Psoas muscle (tissue), 8 donors: ENCODE data around the gene TTC9. TPM values are rescaled to one million over a fixed set of nuclear protein-coding genes. Genes with fewer than 3 reads are reported as not detected.

ENCODE experiments used
- ATAC-seq, 4 donors: fragments of 200-7000 bp; cut with Tn5 transposase; one replicate each; pipeline ENCODE4 v1.9.1; 2020; ENCODE audit warnings: moderate library complexity in 3 of 4, mild to moderate bottlenecking in 2 of 4
- DNase-seq, 2 donors: peaks; one replicate each; pipeline ENCODE4 v3.0.0-alpha.2; 2020
- H3K27ac ChIP-seq: fragments of 200-600 bp; one replicate; pipeline ENCODE4 v1.8.0; 2022
- H3K27me3 ChIP-seq, 3 donors: fragments of 200-600 bp in 1 of 3; one replicate each; pipeline versions ENCODE4 v1.6.1 to v1.8.0; 2013 to 2022; ENCODE audit warnings: low read length in 2 of 3, mild to moderate bottlenecking in 2 of 3, moderate library complexity in 1 of 3; ENCODE audit not compliant: insufficient read depth in 3 of 3
- H3K36me3 ChIP-seq, 2 donors: fragments of 200-600 bp in 1 of 2; one replicate each; pipeline versions ENCODE4 v1.6.1 to v1.8.0; 2013 to 2022; ENCODE audit warnings: low read depth in 1 of 2, mild to moderate bottlenecking in 1 of 2, moderate library complexity in 1 of 2; ENCODE audit not compliant: insufficient read depth in 1 of 2
- H3K4me1 ChIP-seq: fragments of 200-600 bp; one replicate; pipeline ENCODE4 v1.8.0; 2022
- H3K4me3 ChIP-seq: fragments of 200-600 bp; one replicate; pipeline ENCODE4 v1.8.0; 2022; ENCODE audit warnings: mild to moderate bottlenecking
- H3K9me3 ChIP-seq: fragments of 200-600 bp; one replicate; pipeline ENCODE4 v1.8.0; 2022
- WGBS, 3 donors: extraction: QIAGEN DNeasy Blood & Tissue Kit; methylation state at CpG; one replicate each; pipeline versions ENCODE4 v1.1.6 to v1.1.7; 2013; 5-methylcytosine and 5-hydroxymethylcytosine counted together
- intact Hi-C, 2 donors: fragments of 100-400 bp; cut with DNase I; formaldehyde crosslinking; loops; one replicate each; pipeline versions ENCODE4 v1.11.0 to v1.14.2; 2022
- polyA plus RNA-seq, 3 donors: library from polyadenylated mRNA; stranded (reverse); fragments of 200-250 nt; gene quantifications; one replicate each; pipeline ENCODE4 v1.2.3, GENCODE V29; 2013
- total RNA-seq, 4 donors: library from RNA; stranded (reverse); fragmentation: NEBNext Ultra II Directional in 2 of 4; extraction: Animal tissue kit (Norgen Biotek cat#: 25700) in 2 of 4; gene quantifications; one replicate each; pipeline versions ENCODE4 v1.2.1 to v1.2.4, GENCODE V29; 2021 to 2023
- TF ChIP-seq, protein P1 (sequence below): fragments of 200-600 bp; IDR thresholded peaks from one replicate; pipeline ENCODE4 v1.8.0; 2022; ENCODE audit warnings: antibody characterized with exemption
- donor health status: healthy with polysubstance abuse.
- donor health status: DM: no; HTN: no; CAD: no; lungs with moderate emphysema.
- donor health status: Bipolar disorder and iron deficiency.
- donor health status: healthy.
- donor health status: DM: yes; HTN: yes; CAD: no.
- donor health status: DM: no; HTN: no; CAD: no.
- donor health status: DM: no; HTN: no; CAD: no.
- donor health status: DM: yes; HTN: yes; CAD: no.

The TTC9 gene
- total and polyA plus RNA-seq, 7 donors: 2.5 to 15.1 (median 5.4) TPM

DNA sequence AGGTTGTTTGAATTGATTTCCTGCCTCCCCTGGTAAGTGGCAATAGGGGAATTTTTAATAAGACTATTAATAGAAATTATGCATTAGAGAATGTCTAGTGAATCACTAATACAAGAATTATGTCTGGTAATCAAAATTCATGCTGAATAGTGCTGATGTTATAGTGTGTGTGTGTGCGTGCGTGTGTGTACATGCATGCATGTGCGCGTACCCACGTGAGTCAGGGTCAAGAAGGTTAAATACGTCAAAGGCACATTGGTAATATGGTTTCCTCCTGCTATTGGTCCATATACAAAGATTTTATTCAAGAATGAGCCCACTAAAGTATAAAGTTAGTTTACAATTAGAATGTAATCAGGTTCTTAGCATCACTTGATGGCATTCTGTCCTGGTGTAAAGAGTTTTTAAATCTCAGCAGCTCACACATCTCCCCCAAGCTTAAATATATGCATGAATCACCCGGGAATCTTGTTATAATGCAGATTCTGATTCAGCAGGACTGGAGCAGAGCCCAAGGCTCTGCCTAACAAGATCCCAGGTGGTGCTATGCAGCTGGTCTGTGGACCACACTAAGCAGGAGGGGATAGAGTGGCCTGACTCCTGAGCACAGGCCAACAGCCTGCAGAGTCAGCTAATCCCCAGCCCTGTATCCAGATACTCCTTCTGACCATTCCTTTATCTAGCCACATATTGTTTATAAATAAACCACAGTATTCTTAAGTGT, 43.9 kb downstream of the TTC9 start:
- ATAC-seq (no peak), DNase-seq (no peak)
- Histone ChIP-seq H3K27ac (no peak overlapping the region), H3K9me3 (no peaks in the 10 kb centered on the region), H3K27me3 (no peaks in the 10 kb centered on the region), H3K36me3 (no peaks in the 10 kb centered on the region), H3K4me1 (no peaks in the 10 kb centered on the region), H3K4me3 (no peak overlapping the region)
- intact Hi-C loops: no loop called here
- TF ChIP-seq, protein P1, sequence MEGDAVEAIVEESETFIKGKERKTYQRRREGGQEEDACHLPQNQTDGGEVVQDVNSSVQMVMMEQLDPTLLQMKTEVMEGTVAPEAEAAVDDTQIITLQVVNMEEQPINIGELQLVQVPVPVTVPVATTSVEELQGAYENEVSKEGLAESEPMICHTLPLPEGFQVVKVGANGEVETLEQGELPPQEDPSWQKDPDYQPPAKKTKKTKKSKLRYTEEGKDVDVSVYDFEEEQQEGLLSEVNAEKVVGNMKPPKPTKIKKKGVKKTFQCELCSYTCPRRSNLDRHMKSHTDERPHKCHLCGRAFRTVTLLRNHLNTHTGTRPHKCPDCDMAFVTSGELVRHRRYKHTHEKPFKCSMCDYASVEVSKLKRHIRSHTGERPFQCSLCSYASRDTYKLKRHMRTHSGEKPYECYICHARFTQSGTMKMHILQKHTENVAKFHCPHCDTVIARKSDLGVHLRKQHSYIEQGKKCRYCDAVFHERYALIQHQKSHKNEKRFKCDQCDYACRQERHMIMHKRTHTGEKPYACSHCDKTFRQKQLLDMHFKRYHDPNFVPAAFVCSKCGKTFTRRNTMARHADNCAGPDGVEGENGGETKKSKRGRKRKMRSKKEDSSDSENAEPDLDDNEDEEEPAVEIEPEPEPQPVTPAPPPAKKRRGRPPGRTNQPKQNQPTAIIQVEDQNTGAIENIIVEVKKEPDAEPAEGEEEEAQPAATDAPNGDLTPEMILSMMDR: no peak
- WGBS, 3 donors: 68 to 81% (median 75%) methylated on average over 7 of the region's 7 CpGs

DNA sequence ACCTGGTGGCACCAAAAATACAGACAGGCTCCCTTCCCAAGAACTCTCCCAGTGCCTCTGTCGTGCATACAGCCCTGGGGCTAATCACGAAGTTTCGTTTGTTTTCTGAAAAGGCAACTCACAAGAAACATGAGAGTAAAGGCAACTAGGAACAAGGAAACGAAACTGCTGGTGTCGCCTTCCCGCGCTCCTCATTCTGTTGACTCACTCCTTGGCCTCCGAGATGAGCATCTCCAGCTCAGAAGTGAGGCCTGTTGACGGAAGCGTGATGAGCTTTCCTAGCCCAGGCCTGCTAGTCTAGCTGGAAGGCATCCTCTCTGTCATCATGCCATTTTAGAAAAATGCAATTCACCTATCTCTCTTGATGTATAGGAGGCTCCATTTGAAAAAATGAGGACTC, 50.5 kb downstream of the TTC9 start:
- H3K4me1 ChIP-seq: no peaks in the 10 kb centered on the region
- intact Hi-C loops: no loop called here
- H3K27me3 ChIP-seq: no peaks in the 10 kb centered on the region
- no peak overlapping the region for H3K4me3 ChIP-seq
- 88 to 90% (median 89%) methylated on average over 10 of the region's 10 CpGs for WGBS, 3 donors
- no peaks in the 10 kb centered on the region for H3K36me3 ChIP-seq
- no peaks in the 10 kb centered on the region for H3K9me3 ChIP-seq
- ATAC-seq (no peak), DNase-seq (peak; percentile 21 to 56)
- TF ChIP-seq, protein P1: no peak
- no peak overlapping the region for H3K27ac ChIP-seq

DNA sequence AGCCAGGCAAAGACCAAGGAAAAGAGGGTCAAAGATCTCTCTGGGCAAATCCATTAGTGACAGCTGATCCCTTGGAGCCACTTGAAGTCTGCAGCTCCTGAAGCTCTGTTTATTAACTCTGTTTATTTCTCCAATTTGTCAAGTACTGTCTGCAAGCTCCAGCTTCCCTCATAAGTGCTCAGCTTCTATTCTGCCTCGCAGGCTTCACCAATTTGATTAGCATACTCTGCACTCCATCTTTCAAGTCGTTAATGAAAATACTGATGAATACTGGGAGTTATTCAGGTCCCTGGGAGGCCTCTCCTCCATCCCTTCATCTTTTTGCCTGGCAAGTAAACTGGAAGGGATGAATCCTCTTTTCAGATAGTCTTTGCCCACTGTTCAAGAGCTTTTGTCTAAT, 54.3 kb downstream of the TTC9 start:
- intact Hi-C loops: no loop called here
- H3K4me3 ChIP-seq: no peak overlapping the region
- H3K9me3 ChIP-seq: no peaks in the 10 kb centered on the region
- H3K4me1 ChIP-seq: no peaks in the 10 kb centered on the region
- ATAC-seq (no peak), DNase-seq (no peak)
- no peaks in the 10 kb centered on the region for H3K27me3 ChIP-seq
- no peaks in the 10 kb centered on the region for H3K36me3 ChIP-seq
- 61 to 76% (median 74%) methylated on average over 2 of the region's 2 CpGs for WGBS, 3 donors
- TF ChIP-seq, protein P1: no peak
- no peak overlapping the region for H3K27ac ChIP-seq

DNA sequence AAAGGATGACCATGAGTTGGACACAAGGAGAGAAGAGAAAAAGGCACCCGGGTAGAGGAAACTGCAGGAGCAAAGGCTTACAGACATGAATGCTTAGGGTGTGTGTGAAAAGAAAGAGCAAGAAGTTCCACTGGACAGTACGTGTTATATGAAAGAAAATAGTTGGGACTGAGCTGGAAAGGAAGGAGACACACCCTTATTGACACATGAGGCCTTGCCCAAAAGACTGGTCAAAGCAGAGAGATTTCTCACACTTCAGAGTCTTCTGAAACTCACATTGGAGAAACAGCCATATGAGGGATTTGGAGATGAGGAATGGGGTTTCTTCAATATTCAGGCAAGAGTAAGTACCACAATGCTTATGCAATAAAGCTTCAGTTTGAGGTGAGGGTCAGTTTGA, 56.0 kb downstream of the TTC9 start:
- no peak for DNase-seq
- no peak overlapping the region for H3K27ac ChIP-seq
- no peak for ATAC-seq
- H3K27me3 ChIP-seq: no peaks in the 10 kb centered on the region
- H3K36me3 ChIP-seq: no peaks in the 10 kb centered on the region
- H3K4me3 ChIP-seq: no peak overlapping the region
- TF ChIP-seq, protein P1: no peak
- H3K4me1 ChIP-seq: no peaks in the 10 kb centered on the region
- intact Hi-C loops: no loop called here
- 70 to 77% (median 71%) methylated on average over 2 of the region's 2 CpGs for WGBS, 3 donors
- H3K9me3 ChIP-seq: no peaks in the 10 kb centered on the region

DNA sequence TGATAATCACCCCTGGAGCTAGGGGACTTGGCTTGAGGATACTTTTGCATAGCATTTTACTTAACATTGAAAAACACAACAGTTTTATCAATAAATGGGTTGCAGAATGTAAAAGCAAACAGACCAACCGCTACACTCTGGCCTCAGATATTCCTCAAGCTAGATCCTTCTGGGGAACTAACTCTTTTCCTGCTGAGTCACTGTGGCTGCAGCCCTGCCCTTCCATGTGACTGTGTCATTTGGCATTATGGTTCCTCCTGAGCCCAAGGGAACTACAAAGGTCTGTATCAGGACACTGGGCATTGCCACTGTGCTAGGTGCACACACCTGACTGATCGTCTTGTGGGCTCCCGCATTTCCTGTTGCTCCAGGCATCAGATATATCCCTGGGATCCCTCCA, 56.6 kb downstream of the TTC9 start:
- Histone ChIP-seq H3K27ac (no peak overlapping the region), H3K4me1 (no peaks in the 10 kb centered on the region), H3K9me3 (no peaks in the 10 kb centered on the region), H3K27me3 (no peaks in the 10 kb centered on the region), H3K4me3 (no peak overlapping the region), H3K36me3 (no peaks in the 10 kb centered on the region)
- intact Hi-C loops: no loop called here
- ATAC-seq (no peak), DNase-seq (no peak)
- 85 to 88% (median 85%) methylated on average over 3 of the region's 3 CpGs for WGBS, 3 donors
- TF ChIP-seq, protein P1: no peak
